Measurements from ENCODE around the gene MYH13.

GRCh38 chr17:10275418-10275817 lies 97.4 kb downstream of the MYH13 start:
- TF ChIP-seq CTCF (IDR thresholded peaks at IDR 0.05) (no peak), POLR2A (IDR thresholded peaks at IDR 0.05) (no peak)

Data from lower leg skin (tissue), 3 donors.